Left forelimb (tissue), 1 donor: ENCODE data around the gene GPR12.
"Not testable (repeated sequence)": the region's sequence is repeated elsewhere in the genome, so short reads cannot be mapped to it uniquely, and the experiment has no call there.

ENCODE experiments used
- DNase-seq: peaks from one replicate; pipeline ENCODE4 v3.0.0-alpha.2; 2018; ENCODE audit warnings: low spot score

The GPR12 gene

DNA sequence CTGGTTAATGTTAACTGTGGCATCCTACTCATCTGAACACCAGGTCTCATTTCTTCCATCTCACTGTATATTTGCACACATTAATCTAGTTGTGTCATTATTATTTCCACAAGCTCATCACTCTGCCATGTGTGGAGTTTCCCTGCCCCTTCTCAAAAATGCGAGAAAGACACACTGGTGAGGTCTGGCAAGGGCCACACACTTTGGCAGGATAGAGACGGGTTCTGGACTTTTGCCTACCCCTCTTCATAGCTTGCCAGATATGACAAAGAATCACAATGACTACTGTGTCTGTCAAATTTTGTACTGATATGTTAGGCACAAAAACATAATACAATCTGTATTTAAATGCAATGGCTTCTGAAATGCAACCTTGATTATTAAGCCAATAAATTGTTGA lies 12.9 kb downstream of the GPR12 start:
- no peak for DNase-seq

DNA sequence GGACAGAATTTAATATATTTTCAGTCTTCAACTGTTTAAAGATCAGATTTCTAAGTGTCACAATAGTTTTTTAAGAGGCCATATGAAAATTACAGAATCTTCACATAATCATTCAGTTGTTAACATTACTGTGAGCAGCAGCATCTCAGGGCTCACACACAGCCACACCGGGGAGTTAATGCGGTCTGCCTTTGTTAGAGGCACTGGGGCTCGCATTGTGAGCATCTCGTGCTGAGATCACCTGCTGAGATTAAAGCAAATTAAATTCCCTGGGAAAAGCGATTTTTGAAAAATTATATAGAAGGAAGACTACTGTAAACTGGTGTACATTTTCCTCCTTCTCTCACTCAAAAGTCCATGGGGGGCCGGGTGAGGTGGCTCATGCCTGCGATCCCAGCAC lies 16.6 kb downstream of the GPR12 start:
- no peak for DNase-seq

DNA sequence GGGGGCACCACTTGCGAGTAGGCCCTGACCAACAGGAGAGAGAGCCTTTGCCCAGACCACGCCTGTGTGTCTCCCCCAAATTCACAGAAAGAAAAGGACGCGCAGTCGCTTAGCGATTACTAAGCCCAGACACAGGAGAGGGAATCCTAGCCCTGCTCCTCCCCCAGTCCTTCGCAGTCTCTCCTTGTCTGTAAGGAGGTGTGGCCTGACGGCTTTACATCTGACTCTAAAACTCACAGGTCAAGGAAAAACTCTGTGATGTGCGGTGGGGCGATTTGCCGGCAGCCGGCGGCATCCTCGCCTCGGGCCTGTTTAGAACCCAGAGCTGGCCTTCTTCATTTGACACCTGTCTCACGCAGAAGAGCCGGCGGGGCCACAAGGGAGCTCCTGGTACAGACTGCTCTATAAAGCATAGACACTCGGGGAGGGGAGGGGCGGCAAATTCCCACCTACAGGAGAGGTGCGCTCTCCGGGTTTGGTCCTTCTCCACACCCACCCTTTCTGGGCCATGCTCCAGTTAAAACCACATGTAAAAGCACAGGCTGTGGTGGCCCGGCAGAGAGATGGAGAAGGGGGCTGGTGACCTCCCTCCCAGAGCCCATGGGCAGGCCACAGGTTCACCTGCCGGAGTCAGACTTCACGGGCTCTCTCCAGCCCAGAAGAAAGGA lies 17.8 kb downstream of the GPR12 start:
- no peak for DNase-seq

DNA sequence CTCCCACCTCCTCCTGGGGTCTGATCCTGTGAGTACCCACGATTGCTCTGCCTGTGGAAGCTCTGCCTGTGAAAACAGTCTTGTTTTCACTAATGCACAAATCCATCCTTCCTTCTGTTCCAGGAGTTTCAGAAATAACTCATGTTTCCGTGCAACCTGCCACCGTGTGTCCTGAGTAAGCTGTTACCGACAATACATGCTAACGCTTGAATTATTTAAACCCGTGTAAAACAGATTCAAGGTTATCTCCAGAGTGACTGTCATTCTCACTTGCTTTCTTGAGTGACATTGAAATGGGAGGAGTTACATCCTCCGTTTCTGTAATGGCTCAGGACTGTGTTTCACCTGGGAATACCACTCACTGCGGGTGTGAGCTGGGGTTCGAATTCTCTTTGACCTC lies 24.9 kb downstream of the GPR12 start:
- no peak for DNase-seq

DNA sequence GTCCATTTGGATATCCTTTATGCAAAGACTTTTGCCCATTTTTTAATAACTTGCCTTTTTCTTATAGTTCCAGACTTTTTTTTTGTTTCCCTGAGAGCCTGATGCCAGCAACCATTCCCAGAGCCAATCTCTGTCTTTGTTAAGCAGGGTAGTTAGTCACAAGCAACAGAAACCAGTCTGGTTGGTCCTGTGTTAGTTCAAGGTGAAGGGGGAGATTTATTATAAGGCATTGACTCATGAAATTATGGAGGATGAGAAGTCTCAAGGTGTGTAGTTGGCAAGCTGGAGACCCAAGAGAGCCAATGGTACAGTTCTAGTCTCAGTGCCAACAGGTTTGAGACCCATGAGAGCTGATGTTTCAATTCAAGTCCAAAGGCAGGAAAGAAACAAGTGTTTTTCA lies 33.0 kb downstream of the GPR12 start:
- no peak for DNase-seq

DNA sequence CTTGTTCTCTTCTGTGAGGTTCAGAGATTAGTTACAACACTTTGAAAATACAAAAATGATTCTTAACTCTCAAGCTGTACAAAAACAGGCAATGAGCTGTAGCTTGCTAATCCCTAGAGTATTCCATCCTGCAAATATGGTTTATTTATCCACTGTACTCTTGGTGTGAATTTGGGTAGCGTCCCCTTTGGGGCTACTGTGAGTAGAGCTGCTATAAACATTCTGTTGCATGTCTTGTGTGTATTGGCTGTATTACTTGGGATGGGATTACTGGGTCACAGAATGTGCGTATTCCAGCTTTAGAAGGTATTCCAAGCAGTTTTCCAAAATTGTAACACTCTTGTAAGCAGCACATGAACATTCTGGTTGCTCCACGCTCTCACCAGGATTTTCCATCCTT lies 33.5 kb downstream of the GPR12 start:
- DNase-seq = no peak

DNA sequence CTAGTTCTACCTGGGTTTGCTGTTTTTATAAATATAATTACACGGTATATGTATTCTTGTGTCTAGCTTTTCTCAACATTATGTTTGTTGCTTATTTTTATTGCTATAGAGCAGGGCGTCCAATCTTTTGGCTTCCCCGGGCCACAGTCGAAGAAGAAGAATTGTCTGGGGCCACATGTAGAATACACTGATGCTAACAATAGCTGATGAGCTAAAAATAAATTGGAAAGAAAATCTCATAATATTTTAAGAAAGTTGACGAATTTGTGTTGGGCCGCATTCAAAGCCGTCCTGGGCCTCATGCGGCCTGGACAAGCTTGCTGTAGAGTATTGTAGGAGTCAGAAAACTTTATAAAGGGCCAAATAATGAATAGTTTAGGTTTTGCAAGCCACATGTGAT lies 33.9 kb downstream of the GPR12 start:
- DNase-seq = no peak

DNA sequence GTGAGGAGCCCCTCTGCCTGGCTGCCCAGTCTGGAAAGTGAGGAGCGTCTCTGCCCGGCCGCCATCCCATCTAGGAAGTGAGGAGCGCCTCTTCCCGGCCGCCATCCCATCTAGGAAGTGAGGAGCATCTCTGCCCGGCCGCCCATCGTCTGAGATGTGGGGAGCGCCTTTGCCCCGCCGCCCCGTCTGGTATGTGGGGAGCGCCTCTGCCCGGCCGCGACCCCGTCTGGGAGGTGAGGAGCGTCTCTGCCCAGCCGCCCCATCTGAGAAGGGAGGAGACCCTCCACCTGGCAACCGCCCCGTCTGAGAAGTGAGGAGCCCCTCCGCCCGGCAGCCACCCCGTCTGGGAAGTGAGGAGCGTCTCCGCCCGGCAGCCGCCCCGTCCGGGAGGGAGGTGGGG lies 37.0 kb downstream of the GPR12 start:
- DNase-seq = not testable (repeated sequence)

DNA sequence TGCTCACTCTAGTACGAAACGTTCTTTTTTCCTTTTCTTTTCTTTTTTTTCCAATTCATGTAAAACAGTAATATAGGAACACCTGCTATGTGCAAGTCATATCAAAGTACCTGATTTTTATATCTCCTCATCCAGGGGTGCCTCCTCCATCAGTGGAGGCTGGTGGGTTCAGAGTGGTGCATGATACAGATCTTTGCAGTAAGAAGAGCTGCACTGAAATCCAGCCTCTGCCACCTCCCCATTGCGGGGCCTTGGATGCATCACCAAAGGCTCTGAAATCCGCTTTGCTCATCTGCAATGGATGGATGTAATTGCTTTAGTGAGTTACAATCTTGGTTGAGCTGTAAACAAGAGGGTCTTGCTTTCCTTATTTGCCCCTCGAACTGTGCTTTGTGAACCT lies 38.3 kb downstream of the GPR12 start:
- DNase-seq = no peak

DNA sequence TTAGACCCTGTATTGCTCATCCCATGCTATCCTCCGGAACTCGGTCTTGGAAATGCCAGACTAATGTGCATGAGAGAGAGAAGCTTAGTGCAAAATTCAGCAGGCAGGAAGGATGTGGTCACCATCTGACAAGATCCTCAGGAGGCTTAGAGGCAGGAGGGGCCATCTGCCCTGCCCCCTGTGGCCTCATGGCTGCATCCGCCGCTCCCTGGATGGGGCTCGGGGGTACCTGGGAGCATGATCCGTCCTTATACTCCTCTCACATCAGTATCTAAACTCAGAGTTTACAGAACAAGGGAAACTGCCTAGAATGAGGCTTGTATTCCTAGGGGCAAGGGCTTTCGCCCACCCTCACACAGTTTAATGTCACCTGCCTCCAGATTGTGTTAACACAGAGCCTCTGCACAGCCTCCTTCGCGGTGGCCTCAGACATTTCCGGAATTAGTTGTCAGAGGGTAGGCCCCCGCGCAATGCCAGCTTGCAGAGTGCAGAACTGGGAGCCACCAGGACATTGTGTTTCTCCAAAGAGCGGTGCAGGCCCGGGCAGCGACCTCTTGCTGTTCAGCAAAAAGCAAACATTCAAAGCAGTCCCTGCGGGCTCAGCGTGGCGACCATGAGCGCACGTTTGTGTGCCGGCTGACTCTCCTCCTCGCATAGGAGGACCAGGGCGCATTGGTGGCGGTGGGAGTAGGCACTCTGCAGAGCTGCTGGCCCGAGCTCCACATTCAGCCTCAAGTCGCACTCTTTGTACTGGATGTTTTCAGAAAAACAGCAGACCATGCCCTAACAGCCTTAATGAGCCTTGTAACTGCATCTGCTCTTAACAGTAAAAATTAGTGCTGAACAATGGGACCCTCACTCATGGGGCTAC lies 39.1 kb downstream of the GPR12 start:
- no peak for DNase-seq

DNA sequence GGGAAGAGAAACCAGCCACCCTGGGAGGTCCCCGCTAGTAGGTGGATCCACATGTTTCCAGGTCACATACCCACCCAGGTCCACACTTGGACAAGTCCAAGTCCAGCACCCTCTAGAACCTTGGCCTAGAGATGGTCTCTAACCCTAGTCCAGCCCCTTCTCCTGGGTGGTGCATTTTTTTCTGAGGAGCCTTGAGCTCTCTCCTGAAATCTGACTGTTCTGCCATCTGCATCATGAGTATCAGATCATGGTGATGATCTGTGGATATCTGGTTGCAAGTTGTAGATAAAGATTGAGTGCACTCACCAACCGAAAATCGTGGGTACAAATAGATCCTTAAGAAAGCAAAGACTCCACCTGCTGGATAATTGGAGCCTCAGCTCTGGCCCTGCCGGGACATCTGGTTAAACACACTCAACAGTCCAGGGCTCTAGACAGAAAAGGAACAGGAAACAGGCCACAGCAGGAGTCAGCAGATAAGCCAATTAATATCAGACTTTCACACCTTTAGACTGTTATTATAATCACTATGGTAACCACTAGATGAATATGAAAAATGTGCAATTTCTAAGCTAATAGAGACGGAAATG lies 41.1 kb downstream of the GPR12 start:
- no peak for DNase-seq

DNA sequence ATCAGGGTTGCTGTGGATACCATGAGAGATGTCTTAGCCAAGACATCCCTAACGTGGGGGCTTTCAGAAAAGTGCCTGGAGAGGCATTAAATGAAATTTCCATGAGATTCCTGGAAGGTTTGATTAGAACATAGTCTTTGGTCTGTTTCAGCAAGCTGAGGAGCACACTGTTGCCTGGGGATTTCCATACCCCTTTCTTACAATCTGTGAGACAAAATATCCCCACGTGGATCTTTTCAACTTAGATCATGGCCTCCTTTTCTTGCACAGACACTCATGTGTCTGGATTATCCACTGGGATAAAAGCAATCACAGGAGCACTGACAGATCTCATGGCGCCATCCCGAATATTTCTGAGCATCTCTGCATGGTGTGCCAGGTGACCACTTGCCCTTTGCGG lies 41.7 kb downstream of the GPR12 start:
- no peak for DNase-seq

DNA sequence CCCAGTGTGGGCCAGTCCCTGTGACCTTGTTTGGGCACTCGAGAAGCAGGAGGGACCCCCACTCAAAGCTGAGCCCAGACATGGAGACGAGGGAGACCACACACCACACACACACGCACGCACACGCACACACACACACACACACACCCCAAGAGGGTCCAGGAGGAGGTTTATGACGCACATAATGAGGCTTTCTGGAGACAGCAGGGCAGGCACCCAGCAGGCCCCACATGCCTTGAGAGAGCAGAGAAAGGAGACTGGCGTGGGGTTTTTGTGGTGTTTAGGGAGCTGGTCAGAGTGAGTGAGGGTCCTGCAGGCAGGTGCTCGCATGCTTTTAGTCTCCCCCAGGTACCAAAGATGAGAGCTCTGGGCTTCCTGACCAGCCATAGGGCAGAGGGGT lies 42.4 kb downstream of the GPR12 start:
- no peak for DNase-seq

DNA sequence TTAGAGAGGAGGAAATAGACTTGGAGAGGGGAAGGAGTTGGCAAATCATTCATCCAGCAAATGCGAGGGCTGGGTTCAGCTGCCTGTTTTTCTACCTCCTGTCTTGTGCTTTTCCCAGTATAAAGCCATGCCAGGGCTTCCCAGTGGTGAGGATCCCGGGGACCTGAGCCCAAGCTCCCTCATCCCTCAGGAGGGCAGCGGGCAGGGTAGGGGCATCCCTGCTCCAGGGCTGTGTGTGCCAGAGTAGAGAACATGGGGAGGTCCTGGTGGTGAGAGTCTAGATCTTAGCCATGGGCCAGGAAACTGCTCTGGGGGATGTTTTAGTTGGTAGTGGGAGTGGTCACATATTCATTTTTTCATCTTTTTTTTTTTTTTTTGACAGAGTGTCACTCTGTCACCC lies 43.6 kb downstream of the GPR12 start:
- DNase-seq = no peak

DNA sequence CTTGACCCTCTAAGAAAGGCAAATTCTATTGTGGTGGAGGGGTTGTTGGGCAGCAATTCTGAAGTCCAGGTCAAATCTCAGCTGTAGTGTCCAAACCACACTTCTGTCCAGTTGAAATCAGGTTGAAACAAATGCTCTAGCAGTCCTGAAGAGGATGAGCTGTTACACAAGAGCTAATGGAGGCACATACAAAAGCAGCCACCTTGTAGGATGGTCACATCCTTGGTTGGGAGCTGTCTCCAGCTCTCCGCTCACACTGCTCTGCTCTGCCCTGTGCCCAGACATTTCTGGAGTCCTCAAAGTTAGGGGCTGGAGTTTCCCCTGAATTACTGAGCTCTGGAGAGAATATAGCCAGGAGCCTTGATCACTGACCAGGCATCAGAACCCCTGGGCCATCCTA lies 47.2 kb downstream of the GPR12 start:
- DNase-seq = no peak

DNA sequence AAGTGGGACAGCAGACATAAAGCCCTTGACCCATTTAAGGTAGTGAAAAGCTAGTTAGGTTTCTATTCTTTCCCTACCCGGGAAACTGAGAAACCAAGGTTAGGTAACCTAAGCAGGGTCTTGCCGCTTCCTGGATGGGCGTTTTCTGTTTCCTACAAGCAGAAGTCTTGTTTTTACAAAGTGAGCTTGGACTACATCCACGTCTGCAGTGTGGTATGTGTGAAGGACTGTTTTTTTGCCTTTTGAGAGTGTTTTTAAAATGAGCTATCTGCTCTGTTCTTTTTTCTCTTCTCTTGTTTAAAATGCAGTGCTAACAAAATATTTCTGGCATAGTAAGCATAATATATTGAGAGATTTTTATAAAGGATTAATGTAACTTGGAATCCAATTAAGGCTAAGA lies 49.4 kb downstream of the GPR12 start:
- DNase-seq = no peak

DNA sequence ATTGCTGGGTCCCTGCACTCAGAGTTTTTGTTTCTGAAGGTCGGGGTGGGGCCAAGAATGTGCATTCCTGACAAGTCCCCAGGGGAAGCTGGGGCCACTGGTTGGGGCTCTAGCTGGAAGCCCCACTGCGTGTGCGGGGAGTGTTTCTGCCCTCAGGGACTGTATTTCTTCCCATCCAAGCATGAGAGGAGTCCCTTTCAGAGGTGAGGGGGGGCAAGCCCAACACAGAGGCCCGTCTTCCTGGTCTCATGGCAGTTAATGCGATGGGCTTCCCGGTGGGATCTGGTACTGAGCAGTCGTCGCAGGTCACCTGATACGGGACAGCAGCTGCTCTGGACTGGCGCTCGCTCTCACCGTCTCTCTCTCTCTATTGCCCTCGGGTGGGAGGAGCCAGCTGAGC lies 50.4 kb downstream of the GPR12 start:
- DNase-seq = no peak

DNA sequence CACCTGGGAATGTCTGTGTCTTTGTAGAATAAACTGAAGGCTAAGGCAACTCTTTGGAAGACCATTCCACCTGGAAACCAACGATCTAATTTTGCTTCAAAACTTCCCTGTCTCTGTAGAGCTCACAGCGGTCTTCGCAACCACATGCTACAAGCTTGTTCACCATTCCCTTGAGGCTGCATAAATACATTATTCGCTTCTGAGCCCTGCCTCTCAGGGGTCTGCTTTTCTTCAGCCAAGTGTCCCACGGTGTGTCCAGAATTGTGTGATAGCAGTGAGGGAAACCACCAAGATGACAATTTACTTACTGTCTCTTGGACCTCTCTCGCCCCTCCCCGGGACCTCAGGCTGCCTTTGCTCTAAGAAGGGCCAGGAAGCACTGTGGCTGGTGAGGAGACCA lies 51.1 kb downstream of the GPR12 start:
- DNase-seq = no peak

DNA sequence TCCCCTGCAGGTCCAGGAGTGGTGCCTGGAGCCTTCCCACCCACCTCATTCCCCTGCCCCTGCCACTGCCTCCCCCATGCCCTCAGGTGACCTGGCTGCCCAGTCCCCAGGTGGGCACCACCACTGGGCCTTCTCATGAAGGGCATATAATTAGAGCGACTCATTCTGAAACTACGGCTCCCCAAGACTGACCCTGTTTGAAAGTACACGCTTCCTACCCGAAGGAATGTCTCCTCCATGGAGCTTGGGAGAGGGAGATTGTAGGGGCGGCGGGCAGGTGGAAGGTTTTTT lies 52.6 kb downstream of the GPR12 start:
- no peak for DNase-seq

DNA sequence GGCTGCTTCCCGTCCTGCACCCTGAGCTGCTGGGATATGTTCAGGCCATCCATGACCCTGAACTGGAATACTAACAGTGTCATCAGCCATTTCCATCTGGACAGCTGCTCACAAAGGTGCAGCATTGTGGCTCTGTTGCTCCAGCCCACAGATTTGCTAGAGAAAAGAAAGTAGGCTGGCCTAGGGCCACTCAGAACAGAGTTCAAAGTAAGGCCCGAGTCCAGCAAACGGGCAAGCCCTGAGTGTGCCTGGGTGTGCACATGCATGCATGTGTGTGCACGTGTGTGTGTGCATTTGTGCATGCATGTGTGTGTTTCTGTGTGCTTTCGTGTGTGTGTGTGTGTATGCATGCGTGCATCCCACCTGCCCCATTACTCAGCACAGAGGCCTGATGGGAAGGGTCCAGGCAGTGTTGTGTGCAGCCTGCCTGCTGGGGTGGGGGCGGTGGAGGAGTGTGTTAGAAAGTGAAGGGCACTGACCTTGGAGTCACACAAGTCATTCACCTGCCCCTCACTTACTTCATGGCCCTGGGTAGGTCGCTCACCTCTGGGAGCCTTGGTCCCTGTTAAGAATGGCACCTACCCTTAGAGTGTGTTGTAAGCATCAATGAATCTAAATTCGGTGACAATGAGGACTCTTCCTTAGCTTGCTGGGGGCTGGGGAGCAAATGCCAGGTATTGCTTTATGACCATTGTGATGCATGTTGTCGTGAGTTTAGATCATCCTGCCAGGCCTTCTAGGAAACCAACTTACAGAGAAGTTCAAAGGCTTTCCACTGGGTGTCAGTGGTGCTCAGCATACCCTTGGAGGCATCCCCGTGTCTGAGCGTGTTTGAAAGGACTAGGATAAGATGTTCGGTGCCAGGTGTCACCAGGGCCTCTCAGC lies 53.2 kb downstream of the GPR12 start:
- no peak for DNase-seq

DNA sequence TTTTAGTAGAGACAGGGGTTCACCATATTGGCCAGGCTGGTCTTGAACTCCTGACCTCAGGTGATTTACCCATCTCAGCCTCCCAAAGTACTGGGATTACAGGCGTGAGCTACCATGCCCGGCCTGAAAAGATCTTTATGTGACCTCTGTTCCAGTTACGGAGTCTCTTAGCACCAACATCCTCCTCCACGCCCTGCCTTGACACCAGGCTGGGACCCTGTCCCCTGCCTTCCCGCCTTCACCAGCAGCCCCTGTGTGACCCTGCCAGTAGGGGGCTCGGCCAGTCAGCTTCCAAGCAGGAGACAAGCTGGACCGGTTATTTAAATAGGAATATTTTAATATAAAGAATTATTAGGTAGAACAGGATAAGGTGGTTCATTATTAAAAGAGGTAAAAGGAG lies 54.2 kb downstream of the GPR12 start:
- no peak for DNase-seq

DNA sequence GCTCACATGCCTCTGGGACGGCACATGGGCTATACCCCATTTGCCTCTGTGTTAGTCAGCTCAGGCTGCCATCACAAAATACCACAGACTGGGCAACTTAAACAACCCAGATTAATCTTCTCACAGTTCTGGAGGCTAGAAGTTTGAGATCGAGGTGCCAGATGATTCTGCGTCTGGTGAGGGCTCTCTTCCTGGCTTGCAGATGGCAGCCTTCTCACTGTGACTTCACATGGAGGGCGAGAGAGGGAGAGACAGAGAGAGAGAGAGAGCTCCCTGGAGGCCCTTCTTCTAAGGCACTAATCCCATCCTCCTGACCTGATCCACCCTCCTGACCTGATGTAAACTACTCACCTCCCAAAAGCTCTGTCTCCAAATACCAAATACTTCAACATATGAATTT lies 55.0 kb downstream of the GPR12 start:
- no peak for DNase-seq
